Adrenal gland (tissue), 5 donors: ENCODE measurements around the gene GAPVD1.
"Not testable (repeated sequence)": the region's sequence is repeated elsewhere in the genome, so short reads cannot be mapped to it uniquely, and the experiment has no call there.

ENCODE experiments used
- CTCF ChIP-seq, 6 experiments: fragments of 450-650 bp in 4 of 6; fragments of 200-600 bp in 2 of 6; sonication (generic) in 1 of 6; IDR thresholded peaks; 1 replicate in 5 of 6; 2 replicates in 1 of 6; pipeline versions ENCODE4 v1.5.1 to v1.8.0; 2016 to 2021; ENCODE audit warnings: antibody characterized with exemption in 6 of 6, mild to moderate bottlenecking in 2 of 6, moderate library complexity in 1 of 6
- POLR2A ChIP-seq, 2 donors: fragments of 450-650 bp; IDR thresholded peaks; one replicate each; pipeline ENCODE4 v1.6.1; 2017; ENCODE audit warnings: antibody characterized with exemption in 2 of 2, mild to moderate bottlenecking in 2 of 2, moderate library complexity in 1 of 2
- donor health status: DM: no; HTN: no; CAD: no.

GRCh38 chr9:125236520-125237159 is 25.0 kb upstream of the GAPVD1 start:
- TF ChIP-seq CTCF, POLR2A (IDR thresholded peaks at IDR 0.05): not testable (repeated sequence)
